Epithelial cell of esophagus (primary cell): ENCODE results near the gene SHISA2.

Source experiments
- DNase-seq: peaks from one replicate; pipeline ENCODE4 v3.0.0; 2010; ENCODE audit warnings: low read depth
- H3K4me3 ChIP-seq: 2 replicates; pipeline ENCODE4 v1.5.1; 2011; ENCODE audit warnings: mild to moderate bottlenecking, low read length, control low read depth
- CTCF ChIP-seq: IDR thresholded peaks from 2 replicates; pipeline ENCODE4 v1.5.1; 2011; ENCODE audit warnings: low read depth, mild to moderate bottlenecking, low read length, control low read depth, inconsistent platforms; ENCODE audit not compliant: insufficient read depth; ENCODE audit errors: missing control alignments

The SHISA2 gene

GRCh38 chr13:26034018-26034417 lies 17.8 kb downstream of the SHISA2 start:
- TF ChIP-seq CTCF, result no peak
- DNase-seq, result no peak
- H3K4me3 ChIP-seq, result no peak overlapping the region

GRCh38 chr13:26030331-26030730 lies 21.5 kb downstream of the SHISA2 start:
- no peak overlapping the region for H3K4me3 ChIP-seq
- no peak for TF ChIP-seq CTCF
- no peak for DNase-seq

GRCh38 chr13:26029581-26030136 lies 22.2 kb downstream of the SHISA2 start:
- no peak for TF ChIP-seq CTCF
- DNase-seq, result no peak
- H3K4me3 ChIP-seq, result no peak overlapping the region

- no peak overlapping the region for H3K4me3 ChIP-seq
- no peak for TF ChIP-seq CTCF
- DNase-seq, result no peak
Measured at GRCh38 chr13:26026211-26026610, 25.6 kb downstream of the SHISA2 start.

- TF ChIP-seq CTCF, result no peak
- DNase-seq, result no peak
- no peak overlapping the region for H3K4me3 ChIP-seq
Measured at GRCh38 chr13:26025771-26026170, 26.0 kb downstream of the SHISA2 start.

GRCh38 chr13:26025196-26025595 lies 26.6 kb downstream of the SHISA2 start:
- DNase-seq, result no peak
- no peak overlapping the region for H3K4me3 ChIP-seq
- TF ChIP-seq CTCF, result no peak

GRCh38 chr13:26024558-26024957 lies 27.3 kb downstream of the SHISA2 start:
- H3K4me3 ChIP-seq, result no peak overlapping the region
- TF ChIP-seq CTCF, result no peak
- DNase-seq, result no peak
